RWPE2 (cell line): ENCODE data around the gene DUSP5.

Source experiments
- ATAC-seq: fragments of 200-7000 bp; cut with Tn5 transposase; 3 replicates; pipeline ENCODE4 v1.9.1; 2021; ENCODE audit warnings: low read depth
- DNase-seq: peaks from one replicate; pipeline ENCODE4 v3.0.0-alpha.2; 2020; ENCODE audit warnings: low spot score
- H3K27ac ChIP-seq: fragments of 450-650 bp; 2 replicates; pipeline ENCODE4 v1.5.1; 2017; ENCODE audit warnings: mild to moderate bottlenecking; ENCODE audit not compliant: poor library complexity, severe bottlenecking
- H3K27me3 ChIP-seq: fragments of 250-450 bp; sonication (Bioruptor Pico); 2 replicates; pipeline ENCODE4 v1.5.1; 2021; ENCODE audit warnings: mild to moderate bottlenecking, moderate library complexity; ENCODE audit not compliant: insufficient read depth, poor library complexity, severe bottlenecking
- H3K36me3 ChIP-seq: fragments of 250-450 bp; sonication (Bioruptor Pico); 2 replicates; pipeline ENCODE4 v1.5.1; 2020; ENCODE audit warnings: low read depth, mild to moderate bottlenecking, moderate library complexity
- H3K4me1 ChIP-seq: fragments of 250-450 bp; sonication (Bioruptor Pico); 2 replicates; pipeline ENCODE4 v1.5.1; 2021; ENCODE audit warnings: mild to moderate bottlenecking, moderate library complexity; ENCODE audit not compliant: insufficient read depth, poor library complexity, severe bottlenecking
- H3K4me3 ChIP-seq: fragments of 250-450 bp; sonication (Bioruptor Pico); 2 replicates; pipeline ENCODE4 v1.5.1; 2021; ENCODE audit warnings: mild to moderate bottlenecking, moderate library complexity; ENCODE audit not compliant: severe bottlenecking
- H3K9me3 ChIP-seq: fragments of 250-450 bp; sonication (Bioruptor Pico); 2 replicates; pipeline ENCODE4 v1.5.1; 2021; ENCODE audit warnings: mild to moderate bottlenecking, moderate library complexity; ENCODE audit not compliant: severe bottlenecking
- TF ChIP-seq, protein P1 (sequence below): fragments of 450-650 bp; IDR thresholded peaks from one replicate; pipeline ENCODE4 v1.5.1; 2017; ENCODE audit warnings: mild to moderate bottlenecking, moderate library complexity; ENCODE audit not compliant: poor library complexity, severe bottlenecking

DUSP5 gene

DNA sequence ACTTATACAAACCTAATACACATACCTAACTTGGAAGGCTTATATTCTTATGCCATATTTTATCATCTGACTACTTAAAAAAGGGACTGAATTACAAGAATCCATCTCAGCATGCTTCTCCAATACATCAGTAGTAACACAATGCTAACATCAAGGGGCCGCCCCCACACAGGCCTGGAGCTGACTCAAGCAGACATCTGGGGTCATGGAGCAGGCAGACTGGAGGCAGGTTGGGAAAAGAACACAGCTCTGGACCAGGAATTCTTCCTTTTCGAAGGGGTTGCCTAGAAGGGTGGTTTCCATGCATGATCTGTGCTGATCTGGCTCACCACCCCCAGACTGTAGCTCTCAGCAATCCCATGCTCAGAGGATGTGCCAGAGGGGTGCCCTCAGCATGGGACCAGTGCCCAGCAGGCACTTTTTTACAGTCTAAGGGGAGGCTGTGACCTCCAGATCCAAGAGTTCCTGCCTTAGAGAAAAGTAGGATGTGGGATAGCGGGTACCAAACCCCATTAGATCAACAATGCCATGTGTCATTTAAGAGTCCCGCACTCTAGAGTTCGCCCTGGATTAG, 26.1 kb upstream of the DUSP5 start:
- no peak overlapping the region for H3K4me3 ChIP-seq
- ATAC-seq (peak; percentile 46; the same call in 1 of the 3 replicates), DNase-seq (no peak)
- H3K4me1 ChIP-seq, result no peaks in the 10 kb centered on the region
- TF ChIP-seq, protein P1, sequence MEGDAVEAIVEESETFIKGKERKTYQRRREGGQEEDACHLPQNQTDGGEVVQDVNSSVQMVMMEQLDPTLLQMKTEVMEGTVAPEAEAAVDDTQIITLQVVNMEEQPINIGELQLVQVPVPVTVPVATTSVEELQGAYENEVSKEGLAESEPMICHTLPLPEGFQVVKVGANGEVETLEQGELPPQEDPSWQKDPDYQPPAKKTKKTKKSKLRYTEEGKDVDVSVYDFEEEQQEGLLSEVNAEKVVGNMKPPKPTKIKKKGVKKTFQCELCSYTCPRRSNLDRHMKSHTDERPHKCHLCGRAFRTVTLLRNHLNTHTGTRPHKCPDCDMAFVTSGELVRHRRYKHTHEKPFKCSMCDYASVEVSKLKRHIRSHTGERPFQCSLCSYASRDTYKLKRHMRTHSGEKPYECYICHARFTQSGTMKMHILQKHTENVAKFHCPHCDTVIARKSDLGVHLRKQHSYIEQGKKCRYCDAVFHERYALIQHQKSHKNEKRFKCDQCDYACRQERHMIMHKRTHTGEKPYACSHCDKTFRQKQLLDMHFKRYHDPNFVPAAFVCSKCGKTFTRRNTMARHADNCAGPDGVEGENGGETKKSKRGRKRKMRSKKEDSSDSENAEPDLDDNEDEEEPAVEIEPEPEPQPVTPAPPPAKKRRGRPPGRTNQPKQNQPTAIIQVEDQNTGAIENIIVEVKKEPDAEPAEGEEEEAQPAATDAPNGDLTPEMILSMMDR, result no peak
- H3K36me3 ChIP-seq, result no peaks in the 10 kb centered on the region
- no peak overlapping the region for H3K27ac ChIP-seq
- H3K9me3 ChIP-seq, result no peaks in the 10 kb centered on the region
- no peaks in the 10 kb centered on the region for H3K27me3 ChIP-seq

DNA sequence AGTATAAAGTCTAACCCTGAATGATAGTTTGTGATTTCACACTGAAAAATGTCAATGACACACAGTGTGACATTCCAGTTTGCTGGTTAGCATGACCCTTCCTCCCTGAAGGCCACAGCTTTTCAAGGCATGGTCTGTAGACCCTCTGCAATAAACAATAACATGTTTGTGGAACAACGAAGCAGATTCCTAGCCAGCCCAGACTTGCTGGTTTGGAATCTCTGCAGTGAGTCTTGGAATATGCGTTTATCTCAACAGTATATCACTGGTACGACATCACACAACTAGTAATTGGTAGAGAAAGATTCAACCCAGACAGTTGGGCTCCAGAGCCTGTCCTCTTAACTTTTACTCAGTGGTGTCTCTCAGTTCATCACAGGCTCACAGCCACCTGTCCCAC, 23.7 kb upstream of the DUSP5 start:
- ATAC-seq (peak; percentile 36; the same call in 1 of the 3 replicates), DNase-seq (no peak)
- no peak overlapping the region for H3K27ac ChIP-seq
- no peaks in the 10 kb centered on the region for H3K36me3 ChIP-seq
- H3K4me3 ChIP-seq, result no peak overlapping the region
- H3K9me3 ChIP-seq, result no peaks in the 10 kb centered on the region
- no peaks in the 10 kb centered on the region for H3K4me1 ChIP-seq
- H3K27me3 ChIP-seq, result no peaks in the 10 kb centered on the region
- TF ChIP-seq, protein P1, result no peak

DNA sequence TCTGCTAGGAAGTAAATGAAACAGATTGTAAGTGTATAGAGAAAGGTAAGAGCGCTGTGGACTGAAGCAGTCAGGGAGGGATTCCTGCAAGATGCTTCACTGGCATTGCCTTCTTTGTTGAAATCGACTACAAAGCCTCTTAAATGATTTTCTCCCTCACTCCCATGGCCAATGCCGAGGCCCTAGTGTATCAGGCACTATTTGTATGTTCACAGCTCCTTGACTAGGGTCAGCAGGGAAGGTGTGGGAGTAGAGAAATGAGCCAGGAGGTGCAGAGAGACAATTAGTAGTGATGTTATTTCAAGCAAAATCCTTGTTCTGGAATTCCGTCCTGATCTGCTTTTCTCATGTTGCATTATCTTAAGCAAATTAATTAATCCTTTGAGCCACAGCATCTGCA, 22.9 kb upstream of the DUSP5 start:
- Histone ChIP-seq H3K4me3 (no peak overlapping the region), H3K27me3 (no peaks in the 10 kb centered on the region), H3K36me3 (no peaks in the 10 kb centered on the region), H3K27ac (no peak overlapping the region), H3K4me1 (no peaks in the 10 kb centered on the region), H3K9me3 (no peaks in the 10 kb centered on the region)
- ATAC-seq, result no peak
- TF ChIP-seq, protein P1, result no peak
- DNase-seq, result no peak

DNA sequence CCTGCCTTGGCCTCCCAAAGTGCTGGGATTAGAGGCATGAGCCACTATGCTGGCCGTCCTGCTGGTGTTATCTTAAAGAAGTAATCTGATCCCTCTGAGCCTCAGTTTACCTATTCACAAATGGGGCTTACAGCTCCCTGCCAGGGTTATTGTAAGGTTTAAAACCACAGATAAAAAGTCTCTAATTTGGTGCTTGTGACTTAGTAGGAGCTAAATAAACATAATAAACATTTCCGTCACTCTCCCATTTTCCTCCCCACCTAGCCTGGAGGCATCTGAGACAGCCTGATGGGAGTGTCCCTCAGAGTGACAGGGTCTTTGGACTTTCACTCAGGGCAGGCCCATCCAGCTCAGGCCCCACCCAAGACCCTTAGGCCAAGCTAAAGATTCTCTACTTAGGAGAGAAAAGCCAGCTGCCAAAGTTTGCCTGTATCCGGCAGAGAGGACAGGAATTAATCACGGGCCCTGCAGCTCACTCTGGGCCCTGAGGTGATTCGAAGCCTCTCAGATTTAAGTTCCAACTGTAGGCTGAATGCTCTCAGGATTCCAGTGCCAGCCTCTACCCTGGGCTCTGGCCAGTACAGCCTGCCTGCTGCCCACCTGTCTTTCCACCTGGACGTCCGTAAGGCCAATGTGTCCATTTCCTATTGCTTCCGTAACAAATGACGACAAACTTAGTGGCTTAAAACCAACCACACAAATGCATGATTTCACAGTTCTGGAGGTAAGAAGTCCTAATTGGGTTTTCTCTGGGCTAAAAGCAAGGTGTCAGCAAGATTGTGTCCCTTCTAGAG, 21.8 kb upstream of the DUSP5 start:
- TF ChIP-seq, protein P1, result no peak
- no peaks in the 10 kb centered on the region for H3K27me3 ChIP-seq
- DNase-seq (no peak), ATAC-seq (no peak)
- H3K4me3 ChIP-seq, result no peak overlapping the region
- no peaks in the 10 kb centered on the region for H3K4me1 ChIP-seq
- H3K9me3 ChIP-seq, result no peaks in the 10 kb centered on the region
- H3K27ac ChIP-seq, result no peak overlapping the region
- H3K36me3 ChIP-seq, result no peaks in the 10 kb centered on the region

DNA sequence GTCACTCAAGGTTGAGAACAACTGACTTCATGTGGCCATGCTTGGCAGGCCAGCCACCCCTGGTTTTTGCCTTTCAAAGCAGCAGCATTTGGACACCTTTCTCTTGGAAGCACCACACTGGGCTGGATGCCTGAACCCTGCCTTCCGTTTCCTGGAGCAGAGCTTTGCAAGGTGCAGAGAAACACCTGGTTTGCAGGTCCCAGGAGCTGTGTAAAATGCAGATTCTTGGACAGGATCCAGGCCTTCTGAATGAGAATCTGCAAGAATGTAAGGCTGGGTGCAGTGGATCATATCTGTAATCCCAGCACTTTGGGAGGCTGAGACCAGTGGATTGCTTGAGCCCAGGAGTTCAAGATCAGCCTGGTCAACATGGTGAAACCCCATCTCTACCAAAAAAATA, 18.0 kb upstream of the DUSP5 start:
- ATAC-seq (no peak), DNase-seq (no peak)
- TF ChIP-seq, protein P1, result no peak
- Histone ChIP-seq H3K27ac (no peak overlapping the region), H3K4me3 (no peak overlapping the region), H3K4me1 (no peaks in the 10 kb centered on the region), H3K27me3 (no peaks in the 10 kb centered on the region), H3K9me3 (no peaks in the 10 kb centered on the region), H3K36me3 (no peaks in the 10 kb centered on the region)
